Esophagus muscularis mucosa (tissue), 4 donors: ENCODE results near the gene BET1.

Source experiments
- EP300 ChIP-seq: sonication (generic); formaldehyde crosslinking; IDR thresholded peaks from one replicate; pipeline ENCODE4 v1.6.1; 2017; ENCODE audit warnings: antibody characterized with exemption
- POLR2AphosphoS5 ChIP-seq, 2 donors: sonication (generic); formaldehyde crosslinking; IDR thresholded peaks; one replicate each; pipeline ENCODE4 v1.6.1; 2017; ENCODE audit warnings: antibody characterized with exemption in 2 of 2
- TF ChIP-seq, protein P1 (sequence below), 3 experiments: fragments of 200-600 bp in 2 of 3; fragments of 450-650 bp in 1 of 3; sonication (generic) in 2 of 3; IDR thresholded peaks; one replicate each; pipeline ENCODE4 v1.5.1; 2017 to 2019; ENCODE audit warnings: antibody characterized with exemption in 3 of 3, mild to moderate bottlenecking in 2 of 3, moderate library complexity in 1 of 3

DNA sequence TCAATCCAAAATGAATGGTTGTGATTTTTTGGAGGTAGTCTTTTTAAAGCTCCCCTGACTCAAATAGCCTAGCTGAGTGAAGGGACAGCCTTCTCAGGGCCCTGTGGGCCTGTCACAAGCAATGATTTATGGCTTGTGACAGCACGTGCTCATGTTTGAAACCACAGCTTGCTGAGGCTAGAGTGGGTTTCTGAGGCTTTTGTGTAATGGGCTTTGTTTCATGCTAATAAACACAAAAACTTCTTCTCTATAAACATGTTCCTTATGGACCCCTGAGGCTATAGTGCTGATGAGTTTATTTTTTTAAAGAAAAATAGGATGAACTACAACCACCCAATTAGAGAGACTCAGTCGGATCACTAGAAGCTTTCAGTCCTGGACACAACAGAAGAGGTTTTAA, 36.1 kb upstream of the BET1 start:
- TF ChIP-seq, protein P1, sequence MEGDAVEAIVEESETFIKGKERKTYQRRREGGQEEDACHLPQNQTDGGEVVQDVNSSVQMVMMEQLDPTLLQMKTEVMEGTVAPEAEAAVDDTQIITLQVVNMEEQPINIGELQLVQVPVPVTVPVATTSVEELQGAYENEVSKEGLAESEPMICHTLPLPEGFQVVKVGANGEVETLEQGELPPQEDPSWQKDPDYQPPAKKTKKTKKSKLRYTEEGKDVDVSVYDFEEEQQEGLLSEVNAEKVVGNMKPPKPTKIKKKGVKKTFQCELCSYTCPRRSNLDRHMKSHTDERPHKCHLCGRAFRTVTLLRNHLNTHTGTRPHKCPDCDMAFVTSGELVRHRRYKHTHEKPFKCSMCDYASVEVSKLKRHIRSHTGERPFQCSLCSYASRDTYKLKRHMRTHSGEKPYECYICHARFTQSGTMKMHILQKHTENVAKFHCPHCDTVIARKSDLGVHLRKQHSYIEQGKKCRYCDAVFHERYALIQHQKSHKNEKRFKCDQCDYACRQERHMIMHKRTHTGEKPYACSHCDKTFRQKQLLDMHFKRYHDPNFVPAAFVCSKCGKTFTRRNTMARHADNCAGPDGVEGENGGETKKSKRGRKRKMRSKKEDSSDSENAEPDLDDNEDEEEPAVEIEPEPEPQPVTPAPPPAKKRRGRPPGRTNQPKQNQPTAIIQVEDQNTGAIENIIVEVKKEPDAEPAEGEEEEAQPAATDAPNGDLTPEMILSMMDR (IDR thresholded peaks at IDR 0.05), result no peak
- no peak for TF ChIP-seq POLR2AphosphoS5 (IDR thresholded peaks at IDR 0.05)
- no peak for TF ChIP-seq EP300
